GM19467 (cell line): ENCODE measurements around the gene DIP2C.

Experiments used
- ATAC-seq: cut with Tn5 transposase; IDR thresholded peaks from one replicate; pipeline ENCODE4 v1.9.1; 2021; ENCODE audit warnings: mild to moderate bottlenecking, moderate library complexity; ENCODE audit not compliant: unreplicated experiment

Gene DIP2C

DNA sequence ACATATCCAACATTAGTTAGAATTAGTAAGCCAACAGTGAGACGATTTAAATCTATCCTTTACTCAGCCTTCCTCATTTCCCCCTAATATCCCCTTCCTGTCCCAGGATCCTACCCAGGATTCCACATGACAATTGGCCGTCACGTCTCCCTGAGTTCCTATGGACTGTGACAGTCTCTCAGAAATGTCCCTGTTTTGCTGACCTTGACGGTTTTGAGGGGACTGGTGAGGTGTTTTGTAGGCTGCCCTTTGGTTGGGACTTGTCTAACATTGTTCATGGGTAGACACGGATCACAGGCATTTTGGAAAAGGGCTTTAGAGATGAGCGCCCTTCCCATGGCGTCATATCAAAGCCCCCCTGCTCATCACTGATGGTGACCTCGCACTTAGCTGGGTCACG, 391.4 kb downstream of the DIP2C start:
- ATAC-seq: no peak

DNA sequence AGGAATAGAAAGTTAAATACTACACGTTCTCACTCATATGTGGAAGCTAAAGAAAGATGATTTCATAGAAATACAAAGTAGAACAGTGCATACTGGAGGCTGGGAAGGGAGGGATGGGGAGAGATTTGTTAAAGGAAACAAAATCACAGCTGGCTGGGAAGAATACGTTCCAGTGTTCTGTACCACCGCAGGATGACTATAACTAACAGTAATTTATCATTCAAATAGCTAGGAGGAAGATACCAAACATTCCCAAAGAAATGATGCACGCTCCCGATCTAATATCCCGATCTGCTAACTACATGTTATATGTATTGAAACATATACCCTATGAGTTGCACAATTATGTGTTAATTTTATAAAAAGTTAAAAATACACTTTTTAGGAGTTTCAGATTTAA, 391.9 kb downstream of the DIP2C start:
- ATAC-seq: no peak

DNA sequence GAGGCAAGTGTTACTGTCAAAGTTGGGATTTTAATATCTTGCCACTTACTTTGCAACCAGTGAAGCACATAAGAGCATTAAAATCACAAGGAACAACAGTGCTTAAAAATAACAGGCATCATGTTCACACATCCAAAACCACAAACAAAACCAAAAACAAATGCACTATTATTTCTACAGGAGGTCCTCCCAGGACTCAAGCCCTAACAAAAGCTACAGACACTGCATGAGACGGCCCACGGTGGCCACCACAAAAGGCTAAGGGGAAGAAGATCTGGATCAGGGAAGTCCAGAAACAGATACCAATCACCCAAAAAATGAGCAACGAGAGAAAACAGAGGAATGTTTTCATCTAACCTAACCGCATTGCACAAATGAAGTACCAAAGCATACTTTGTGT, 395.8 kb downstream of the DIP2C start:
- no peak for ATAC-seq

DNA sequence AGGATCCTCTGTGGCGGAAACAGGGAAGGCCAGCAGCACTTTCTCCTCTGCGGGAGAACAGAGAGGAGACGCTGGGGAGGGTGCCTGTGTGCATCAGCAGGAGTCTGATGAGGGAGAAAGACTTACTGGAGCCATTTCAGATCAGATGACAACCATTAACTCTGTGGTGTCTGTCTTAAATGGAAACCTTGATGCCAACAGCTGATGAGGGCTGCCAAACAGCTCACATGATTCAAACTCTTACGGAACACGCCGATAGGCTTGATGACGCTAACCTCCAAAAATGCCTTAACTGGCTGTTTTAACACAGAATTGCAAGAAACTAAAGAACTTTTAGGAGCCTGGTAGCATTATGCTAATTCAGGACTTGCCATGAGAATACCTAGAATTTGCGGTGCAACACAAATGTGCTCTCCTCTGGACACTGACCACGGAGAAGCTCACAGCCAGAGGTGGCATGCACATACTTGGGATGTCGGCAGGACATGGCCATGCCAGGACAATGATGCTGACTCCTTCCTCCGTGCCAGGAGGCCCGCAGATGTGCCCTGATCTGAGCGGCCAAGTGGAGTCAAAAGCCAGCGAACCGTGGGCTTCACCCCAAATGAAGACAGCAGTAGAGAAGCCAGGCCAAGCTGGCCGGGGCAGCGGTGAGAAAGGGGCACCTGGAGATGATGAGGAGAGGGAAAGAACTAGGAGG, 399.3 kb downstream of the DIP2C start:
- ATAC-seq: no peak

DNA sequence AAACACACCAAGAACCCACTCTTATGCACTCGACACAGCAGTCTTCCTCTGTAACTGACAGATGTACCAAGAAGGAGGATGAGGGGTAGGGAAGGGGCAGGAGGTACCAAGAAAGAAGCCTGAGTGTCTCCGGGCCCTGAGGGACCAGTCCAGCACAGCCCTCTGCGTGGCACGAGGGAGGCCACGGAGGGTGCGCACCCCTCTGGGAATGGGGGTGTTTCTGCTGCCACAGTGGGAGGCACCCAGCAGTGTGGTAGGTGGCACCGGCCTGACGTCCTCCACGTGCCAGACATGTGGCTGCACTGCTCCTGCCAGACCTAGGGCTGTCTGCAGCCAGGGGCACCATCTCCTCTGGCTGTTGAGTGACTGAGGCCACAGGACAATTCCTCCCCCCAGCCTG, 399.9 kb downstream of the DIP2C start:
- no peak for ATAC-seq

DNA sequence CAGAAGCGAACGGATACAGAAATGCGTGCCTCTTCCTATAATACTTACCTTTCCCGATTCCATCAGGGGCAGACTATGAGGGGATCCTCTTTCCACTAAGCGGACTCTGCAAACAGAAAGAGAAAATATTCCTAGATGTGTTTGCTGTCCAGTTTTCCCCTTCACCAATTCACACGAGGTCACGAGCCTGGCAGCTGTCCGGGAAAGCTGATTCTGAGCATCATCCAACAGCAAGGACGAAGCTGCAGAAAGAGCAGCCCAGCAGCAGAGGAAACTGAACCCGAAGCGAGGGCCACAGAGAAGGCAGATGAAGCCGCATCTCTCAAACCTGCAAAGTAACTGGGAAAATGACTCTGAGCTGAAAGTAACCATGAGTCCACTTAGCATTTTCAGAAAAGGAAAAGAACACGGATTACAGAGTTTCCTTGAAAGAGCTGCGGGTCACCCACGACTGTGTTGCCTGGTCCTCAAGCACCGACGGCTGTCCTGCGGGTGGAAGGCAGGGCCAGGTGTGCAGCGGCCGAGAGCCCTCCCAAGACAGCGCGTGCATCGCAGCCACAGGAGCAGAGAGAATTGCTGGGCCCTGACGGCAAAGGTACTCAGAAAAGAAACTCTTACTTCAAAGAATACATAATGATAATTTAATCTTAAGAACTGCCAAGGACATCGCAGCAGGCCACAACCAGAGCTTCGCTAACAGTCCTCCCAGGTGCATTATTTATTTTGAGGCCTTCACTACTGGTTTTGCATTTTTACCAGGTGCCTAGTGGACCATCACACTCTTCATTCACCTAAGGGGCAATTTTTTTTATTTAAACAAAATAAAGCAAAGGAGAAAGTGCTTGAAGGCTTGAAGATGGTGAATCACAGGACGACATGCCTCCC, 400.9 kb downstream of the DIP2C start:
- no peak for ATAC-seq

DNA sequence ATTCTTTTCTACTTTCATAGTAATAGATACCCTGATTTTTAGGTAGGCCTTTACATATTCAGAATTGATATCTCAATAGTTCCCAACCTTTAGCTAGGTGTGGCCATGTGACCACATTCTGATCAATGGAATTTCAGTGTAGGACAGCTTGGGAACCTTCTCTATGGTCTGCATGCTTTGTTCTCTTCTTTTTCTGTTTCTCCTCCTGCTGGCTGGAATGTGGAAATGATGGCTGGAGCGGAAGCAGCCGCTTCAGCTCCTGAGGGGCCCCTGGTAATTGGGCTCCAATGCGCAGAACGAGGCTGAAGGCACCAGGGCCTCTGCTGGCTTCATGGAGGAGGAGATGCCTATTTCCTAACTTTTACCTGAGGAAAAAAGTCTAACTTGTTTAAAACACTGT, 401.7 kb downstream of the DIP2C start:
- no peak for ATAC-seq

DNA sequence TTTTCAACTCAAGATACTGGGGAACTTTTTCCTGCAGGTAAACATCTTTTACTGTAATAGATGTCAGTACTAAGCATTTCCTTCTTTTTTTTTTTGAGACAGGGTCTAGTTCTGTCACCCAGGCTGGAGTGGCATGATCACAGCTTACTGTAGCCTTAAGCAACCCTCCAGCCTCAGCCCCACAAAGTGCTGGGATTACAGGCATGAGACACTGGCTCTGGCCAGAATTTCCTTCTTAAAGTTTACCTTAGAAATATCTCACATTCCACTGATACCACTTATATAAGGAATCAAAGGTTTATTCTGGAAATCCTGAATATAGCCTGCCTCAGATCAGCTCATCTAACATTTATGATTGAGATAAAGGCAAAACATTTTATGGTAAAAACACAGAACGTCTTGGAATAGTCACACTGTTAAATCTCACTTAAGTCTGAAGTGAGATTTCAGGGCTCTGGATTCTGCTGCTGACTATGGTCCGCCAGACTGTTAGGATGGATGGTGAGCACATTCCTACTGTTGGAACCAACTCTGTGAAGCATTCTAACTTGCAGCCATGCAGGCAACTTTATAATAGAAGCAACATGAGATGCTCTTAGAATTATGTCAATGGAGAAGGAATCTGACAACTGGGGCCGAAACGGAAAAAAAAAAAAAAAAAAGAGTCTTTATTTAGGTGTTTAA, 402.3 kb downstream of the DIP2C start:
- no peak for ATAC-seq

DNA sequence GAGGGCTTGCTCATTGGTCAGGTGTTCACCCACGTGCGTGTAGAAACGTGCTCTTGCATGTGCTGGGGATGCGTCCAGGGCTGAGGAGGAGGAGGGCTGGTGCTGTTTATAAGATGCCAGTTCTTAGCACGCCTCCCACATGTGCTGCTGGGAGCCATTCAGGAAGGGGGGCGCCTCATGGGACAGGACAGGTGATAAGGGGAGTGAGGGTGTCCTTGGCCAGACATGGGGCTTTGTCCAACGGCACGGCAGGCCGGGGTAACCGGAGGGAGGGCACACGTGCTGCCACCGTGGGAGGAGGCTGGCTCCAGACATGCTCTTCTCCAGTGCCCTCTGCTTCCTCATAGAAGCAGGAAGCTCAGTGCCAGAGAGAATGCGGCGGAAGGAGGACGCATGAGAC, 404.3 kb downstream of the DIP2C start:
- no peak for ATAC-seq

DNA sequence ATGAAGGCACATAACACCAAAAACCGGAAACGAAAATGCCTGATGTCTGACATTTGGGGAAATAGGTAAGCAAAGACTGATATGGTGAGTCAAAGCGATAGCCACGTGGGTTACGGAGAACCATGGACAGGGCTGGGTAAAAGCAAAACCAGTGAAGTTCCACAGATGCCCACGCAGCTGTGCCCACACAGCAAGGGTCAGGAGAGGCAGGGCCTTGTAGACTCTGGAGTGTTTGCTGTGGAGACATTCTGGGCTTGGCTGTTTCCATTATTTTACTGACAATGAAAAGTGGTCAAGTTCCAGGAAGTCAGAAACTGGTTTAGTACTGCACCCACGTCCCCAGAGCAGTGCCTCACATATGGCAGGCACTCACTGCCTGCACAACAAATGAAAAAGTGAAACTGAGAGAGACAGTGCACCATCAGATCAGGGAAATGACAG, 405.5 kb downstream of the DIP2C start:
- ATAC-seq: peak; percentile 85

DNA sequence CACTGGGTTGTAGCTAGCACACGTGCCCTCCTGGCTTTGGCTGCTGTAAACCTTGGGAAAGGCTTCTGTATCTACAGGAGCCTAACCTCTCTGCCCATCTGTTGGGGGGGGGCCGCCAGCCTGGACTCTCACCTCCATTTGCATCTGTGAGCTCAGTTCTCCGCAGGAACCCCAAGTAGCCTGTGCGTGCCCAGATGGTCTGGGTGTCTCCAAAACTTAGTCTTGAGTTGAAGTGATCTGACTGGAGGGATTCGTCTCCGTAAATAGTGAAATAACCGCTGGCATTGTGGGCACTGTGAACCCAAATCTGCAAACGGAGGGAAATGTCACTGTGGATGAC, 406.4 kb downstream of the DIP2C start:
- ATAC-seq: no peak

DNA sequence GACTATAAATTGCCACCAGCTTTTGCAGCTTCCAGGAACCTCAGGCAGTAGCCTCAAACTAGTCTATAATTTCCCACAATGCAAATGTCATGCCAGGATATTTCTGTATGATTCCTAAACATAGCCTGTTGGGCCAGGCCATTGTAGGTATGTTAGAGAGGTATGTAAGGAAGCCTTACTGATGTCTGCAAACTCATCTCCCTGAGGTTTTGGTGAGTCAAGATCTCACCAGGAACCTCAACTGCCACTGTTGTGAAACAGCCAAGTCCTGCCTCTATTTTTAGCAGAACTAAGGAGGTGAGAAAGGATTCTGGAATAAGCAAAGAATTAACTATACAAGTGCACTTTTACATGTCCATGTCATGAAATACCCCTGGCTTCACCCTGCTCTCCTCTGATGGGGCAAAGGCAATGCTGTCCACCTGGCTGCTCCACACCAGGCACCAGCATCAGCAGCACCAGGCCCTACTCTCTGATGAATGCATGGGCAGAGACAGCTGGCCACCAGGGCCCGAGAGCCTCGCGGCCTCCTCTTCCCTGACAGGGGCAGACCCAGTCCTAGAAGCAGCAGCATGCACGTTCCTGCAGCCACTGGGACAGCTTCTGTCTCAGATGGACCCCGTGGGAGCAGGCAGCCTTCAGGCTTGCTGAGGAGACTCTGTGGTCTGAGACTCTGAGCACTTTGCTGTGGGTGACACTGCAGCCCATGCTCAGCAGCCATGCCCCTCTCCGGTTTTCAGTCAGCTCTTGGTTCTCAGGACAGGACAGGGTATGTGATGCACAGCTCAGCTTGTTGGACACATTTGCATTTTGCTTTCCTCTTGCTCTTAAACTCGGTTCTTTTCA, 407.0 kb downstream of the DIP2C start:
- ATAC-seq: no peak

DNA sequence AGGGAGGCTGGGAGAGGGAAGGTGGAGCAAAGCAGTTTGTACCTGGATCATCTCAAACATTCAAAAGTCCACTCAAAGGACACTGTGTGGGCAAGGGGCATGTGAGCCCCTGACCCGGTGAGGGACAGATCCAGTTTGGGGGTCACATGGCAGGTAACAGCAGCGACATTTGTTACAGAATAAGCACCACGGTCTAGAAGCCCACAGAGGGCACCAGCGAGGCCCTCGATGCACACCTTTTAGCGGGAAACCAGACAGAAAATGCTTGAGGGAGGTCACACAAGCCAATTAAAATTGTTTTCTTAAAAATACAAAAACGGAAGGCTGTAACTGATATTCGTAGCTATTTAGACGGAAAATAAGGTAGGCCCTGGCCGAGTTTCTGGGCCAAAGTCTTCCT, 409.8 kb downstream of the DIP2C start:
- no peak for ATAC-seq

DNA sequence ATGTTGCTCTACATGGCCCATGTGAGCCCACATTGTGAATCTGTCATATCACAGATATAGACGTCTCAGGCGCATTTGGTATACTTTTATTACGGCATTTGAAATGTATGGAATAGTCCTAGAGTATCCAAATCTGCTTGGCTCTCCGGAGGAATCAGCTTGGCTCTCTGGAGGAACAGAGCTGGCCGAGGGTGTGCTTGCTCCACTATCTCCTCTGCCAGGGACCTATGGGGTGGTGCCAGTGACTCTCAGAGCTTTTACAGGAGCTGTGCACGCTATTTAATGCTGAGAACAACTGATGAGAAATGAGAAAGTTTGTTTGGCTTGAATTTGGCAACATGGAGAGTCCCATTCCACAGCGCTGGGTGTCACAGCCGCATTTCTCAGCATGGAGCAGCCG, 410.2 kb downstream of the DIP2C start:
- ATAC-seq: no peak

DNA sequence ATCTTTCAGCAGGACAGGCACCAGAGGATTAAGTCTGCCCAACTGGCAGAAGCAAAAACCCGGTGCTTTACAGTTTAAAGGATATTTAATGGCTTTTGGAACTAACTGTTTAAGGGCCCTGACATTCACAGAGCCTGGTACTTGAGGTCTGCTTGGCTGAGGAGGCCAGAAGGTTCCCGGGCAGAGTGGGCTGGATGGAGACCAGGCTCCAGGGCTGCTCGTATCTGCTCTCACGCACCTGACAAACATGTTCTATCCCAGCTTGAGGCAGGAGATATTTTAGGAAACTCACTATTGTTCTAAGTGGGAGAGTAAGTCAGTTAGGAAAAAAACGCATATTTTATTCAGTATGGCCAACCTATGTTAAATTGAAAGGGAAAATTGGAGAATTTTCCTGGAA, 410.8 kb downstream of the DIP2C start:
- ATAC-seq: no peak

DNA sequence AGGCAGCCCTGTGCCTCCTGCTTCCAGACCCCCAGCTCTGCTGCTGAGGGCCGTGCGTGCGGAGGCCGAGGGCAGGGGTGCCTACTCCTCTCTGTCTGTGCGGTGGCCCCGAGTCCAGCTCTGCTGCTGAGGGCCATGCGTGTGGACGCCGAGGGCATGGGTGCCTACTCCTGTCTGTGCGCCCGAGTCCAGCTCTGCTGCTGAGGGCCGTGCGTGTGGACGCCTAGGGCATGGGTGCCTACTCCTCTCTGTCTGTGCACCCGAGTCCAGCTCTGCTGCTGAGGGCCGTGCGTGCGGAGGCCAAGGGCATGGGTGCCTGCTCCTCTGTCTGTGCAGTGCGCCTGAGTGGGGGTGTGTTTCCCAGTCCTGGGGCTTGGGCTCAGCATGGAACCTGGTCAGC, 411.5 kb downstream of the DIP2C start:
- ATAC-seq: no peak

DNA sequence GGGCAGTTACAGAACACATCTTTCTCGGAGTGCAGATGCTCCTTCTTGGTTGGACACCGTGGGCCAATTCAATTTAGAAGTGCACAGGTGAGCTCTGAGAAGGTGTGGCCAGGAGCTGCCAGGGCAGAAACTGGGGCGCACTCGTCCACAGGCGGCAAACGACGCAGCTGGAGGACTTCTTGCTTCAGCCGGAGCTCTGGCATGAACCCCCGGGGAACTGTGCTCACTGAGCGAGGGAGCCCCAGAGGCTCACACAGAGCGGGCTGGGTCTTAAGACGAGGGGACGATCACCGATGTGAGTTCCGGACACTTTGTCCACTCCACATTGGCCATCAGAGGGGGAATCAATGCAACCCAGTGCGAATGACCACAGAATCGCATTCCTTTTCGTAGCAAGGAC, 413.8 kb downstream of the DIP2C start:
- ATAC-seq: no peak

DNA sequence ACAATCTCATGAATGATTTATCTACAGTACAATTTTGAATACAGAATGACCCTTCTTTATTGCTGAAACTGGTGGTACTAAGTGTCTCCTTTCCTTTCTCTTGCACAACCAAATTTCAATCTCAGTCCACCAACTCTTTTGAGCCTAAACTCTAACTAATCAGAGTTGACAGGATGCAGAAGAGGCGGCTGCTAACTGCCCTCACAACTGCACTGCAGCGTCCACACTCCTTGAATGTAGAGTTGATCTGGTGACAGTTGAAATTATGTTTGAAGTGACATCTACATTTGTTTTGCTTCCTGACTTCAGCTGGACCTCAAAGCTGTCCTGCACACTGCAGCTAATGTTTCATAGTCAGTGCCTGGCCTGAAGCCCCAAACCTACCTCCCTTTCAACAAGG, 414.6 kb downstream of the DIP2C start:
- ATAC-seq: no peak

DNA sequence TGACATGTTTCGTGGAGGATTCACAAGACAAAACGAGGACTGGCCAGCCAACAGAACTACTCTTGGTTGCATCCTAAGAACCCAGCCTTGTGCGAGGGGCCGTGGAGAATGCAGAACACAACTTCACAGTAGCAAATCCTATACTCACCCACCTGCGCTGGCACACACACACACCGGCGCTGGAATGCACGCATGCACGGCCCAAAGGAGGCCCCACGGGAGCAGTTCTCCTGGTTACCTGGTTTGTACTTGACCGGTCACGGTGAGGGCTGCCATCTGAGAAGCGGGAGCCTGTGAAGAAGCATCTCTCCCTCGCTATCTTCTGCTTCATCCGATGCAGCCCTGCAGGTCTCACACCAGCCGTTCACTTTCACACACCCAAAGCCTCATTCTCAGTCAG, 416.4 kb downstream of the DIP2C start:
- no peak for ATAC-seq

DNA sequence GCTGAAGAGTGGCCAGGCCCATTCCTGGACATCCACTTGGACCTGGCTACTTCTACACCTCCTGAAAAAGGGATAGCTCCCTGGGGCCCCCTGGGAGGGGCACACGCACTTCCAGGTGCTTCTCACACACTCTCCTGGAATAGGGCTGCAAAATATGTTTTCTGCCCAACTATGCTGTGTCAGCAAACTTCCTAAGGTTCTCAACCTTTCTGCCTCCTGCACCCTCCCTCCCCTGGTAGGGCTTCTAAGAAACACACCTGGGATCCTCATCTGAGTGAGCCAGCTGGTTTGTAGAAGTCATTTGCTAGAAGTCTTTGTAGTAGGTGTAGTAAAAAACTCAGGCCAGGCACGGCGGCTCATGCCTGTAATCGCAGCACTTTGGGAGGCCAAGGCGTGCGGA, 417.7 kb downstream of the DIP2C start:
- no peak for ATAC-seq

DNA sequence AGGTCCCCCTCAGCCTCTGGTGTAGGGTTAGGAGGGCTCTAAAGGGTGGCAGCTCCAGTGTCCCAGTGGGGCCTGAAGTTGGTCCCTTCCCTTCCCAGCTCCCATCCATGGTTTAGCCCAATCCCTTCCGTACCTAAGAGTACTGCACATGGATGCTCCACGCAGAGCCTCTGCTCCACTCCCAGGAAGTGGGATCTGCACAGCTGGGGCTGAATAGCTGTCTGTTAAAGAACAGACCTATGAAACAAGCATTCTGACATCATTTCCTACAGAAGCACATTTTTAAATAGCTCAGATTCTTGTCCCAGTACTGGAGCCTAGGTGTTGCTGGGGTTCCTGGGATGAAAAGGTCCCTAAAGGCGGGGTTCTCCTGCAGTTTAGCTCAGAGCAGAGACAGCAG, 418.3 kb downstream of the DIP2C start:
- ATAC-seq: no peak
